ENCODE results near the gene WDR90.
A peak's percentile ranks its signal among the peaks of the same experiment; 100 is the strongest.

The WDR90 gene

GRCh38 chr16:667780-668518, 18.8 kb downstream of the WDR90 start, which contains the start of gene RHOT2:
Gene RHOT2, plus strand, starts transcription at chr16:668132. Its CDS starts 68 bp downstream, at chr16:668200.
- no peaks in the 10 kb centered on the region for H3K9me3 ChIP-seq (ENCODE audit: control insufficient read depth, insufficient read depth, low read depth, low read length)
- peaks cover 0 to 60% of the 10 kb centered on the region in 2 experiments; a peak in 2 of 3 replicates for H3K36me3 ChIP-seq (ENCODE audit: control insufficient read depth in 2 of 2, insufficient read depth in 1 of 2, low read length in 2 of 2)
- peak within 1 kb of the TSS; percentile 90 for H3K4me3 ChIP-seq (ENCODE audit: low read depth, low read length)
- H3K4me1 ChIP-seq (ENCODE audit: control insufficient read depth, insufficient read depth, low read length), result no peaks in the 10 kb centered on the region
- peak within 1 kb of the TSS; percentile 92 for H3K27ac ChIP-seq (ENCODE audit: extremely low read depth, low read depth, low read length)
- CTCF ChIA-PET, result interaction anchor here (0.7 to 1.8 kb wide), 6 partner anchors 9 to 91 kb away, joined by 3 to 7 read pairs (median 4); no protein-coding TSS in a partner anchor
- POLR2A ChIA-PET, result interaction anchor here (0.8 to 6.7 kb wide), 6 partner anchors 9 to 96 kb away, joined by 3 to 57 read pairs (median 6); partner anchors contain the start of genes JMJD8, RHBDL1, STUB1 and WDR90
- no peak for TF ChIP-seq ZSCAN18 (tag by site-specific recombination; IDR thresholded peaks at IDR 0.05)
- TF ChIP-seq ZBTB21 (tag by site-specific recombination; IDR thresholded peaks at IDR 0.05), result no peak
- TF ChIP-seq, protein P1, sequence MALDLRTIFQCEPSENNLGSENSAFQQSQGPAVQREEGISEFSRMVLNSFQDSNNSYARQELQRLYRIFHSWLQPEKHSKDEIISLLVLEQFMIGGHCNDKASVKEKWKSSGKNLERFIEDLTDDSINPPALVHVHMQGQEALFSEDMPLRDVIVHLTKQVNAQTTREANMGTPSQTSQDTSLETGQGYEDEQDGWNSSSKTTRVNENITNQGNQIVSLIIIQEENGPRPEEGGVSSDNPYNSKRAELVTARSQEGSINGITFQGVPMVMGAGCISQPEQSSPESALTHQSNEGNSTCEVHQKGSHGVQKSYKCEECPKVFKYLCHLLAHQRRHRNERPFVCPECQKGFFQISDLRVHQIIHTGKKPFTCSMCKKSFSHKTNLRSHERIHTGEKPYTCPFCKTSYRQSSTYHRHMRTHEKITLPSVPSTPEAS (tag by site-specific recombination; IDR thresholded peaks at IDR 0.05), result no peak
- TF ChIP-seq, protein P2, sequence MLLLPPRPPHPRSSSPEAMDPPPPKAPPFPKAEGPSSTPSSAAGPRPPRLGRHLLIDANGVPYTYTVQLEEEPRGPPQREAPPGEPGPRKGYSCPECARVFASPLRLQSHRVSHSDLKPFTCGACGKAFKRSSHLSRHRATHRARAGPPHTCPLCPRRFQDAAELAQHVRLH (tag by site-specific recombination; IDR thresholded peaks at IDR 0.05), result peak; percentile 99
- no peak for TF ChIP-seq ZNF560 (tag by site-specific recombination; IDR thresholded peaks at IDR 0.05; ENCODE audit: borderline replicate concordance)
- no peak for TF ChIP-seq ZNF571 (tag by site-specific recombination; IDR thresholded peaks at IDR 0.05)
- TF ChIP-seq, protein P3, sequence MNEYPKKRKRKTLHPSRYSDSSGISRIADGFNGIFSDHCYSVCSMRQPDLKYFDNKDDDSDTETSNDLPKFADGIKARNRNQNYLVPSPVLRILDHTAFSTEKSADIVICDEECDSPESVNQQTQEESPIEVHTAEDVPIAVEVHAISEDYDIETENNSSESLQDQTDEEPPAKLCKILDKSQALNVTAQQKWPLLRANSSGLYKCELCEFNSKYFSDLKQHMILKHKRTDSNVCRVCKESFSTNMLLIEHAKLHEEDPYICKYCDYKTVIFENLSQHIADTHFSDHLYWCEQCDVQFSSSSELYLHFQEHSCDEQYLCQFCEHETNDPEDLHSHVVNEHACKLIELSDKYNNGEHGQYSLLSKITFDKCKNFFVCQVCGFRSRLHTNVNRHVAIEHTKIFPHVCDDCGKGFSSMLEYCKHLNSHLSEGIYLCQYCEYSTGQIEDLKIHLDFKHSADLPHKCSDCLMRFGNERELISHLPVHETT (tag by site-specific recombination; IDR thresholded peaks at IDR 0.05), result no peak
- TF ChIP-seq ZNF133 (tag by site-specific recombination; IDR thresholded peaks at IDR 0.05), result no peak
- TF ChIP-seq, protein P4, sequence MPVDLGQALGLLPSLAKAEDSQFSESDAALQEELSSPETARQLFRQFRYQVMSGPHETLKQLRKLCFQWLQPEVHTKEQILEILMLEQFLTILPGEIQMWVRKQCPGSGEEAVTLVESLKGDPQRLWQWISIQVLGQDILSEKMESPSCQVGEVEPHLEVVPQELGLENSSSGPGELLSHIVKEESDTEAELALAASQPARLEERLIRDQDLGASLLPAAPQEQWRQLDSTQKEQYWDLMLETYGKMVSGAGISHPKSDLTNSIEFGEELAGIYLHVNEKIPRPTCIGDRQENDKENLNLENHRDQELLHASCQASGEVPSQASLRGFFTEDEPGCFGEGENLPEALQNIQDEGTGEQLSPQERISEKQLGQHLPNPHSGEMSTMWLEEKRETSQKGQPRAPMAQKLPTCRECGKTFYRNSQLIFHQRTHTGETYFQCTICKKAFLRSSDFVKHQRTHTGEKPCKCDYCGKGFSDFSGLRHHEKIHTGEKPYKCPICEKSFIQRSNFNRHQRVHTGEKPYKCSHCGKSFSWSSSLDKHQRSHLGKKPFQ (tag by site-specific recombination; IDR thresholded peaks at IDR 0.05), result no peak
- TF ChIP-seq ZNF433 (tag by site-specific recombination; IDR thresholded peaks at IDR 0.05; ENCODE audit: low read depth), result no peak
- TF ChIP-seq ZBTB8A (tag by site-specific recombination; IDR thresholded peaks at IDR 0.05), result peak; percentile 34; the same call in 1 of the 2 replicates
- TF ChIP-seq ZNF121 (tag by site-specific recombination; IDR thresholded peaks at IDR 0.05), result no peak
- TF ChIP-seq ZNF221 (tag by site-specific recombination; IDR thresholded peaks at IDR 0.05; ENCODE audit: borderline replicate concordance), result no peak; the same call in 1 of the 2 replicates
- TF ChIP-seq ZNF423 (tag by site-specific recombination; IDR thresholded peaks at IDR 0.05), result no peak
- TF ChIP-seq ZIC2 (tag by site-specific recombination; IDR thresholded peaks at IDR 0.05), result no peak; the same call in 1 of the 2 replicates
- TF ChIP-seq ZSCAN30 (tag by site-specific recombination; IDR thresholded peaks at IDR 0.05), result peak; percentile 97
- TF ChIP-seq ZNF555 (tag by site-specific recombination; conservative IDR thresholded peaks at IDR 0.05), result no peak
- TF ChIP-seq ZNF791 (tag by site-specific recombination; IDR thresholded peaks at IDR 0.05), result no peak
- TF ChIP-seq ZNF549 (tag by site-specific recombination; IDR thresholded peaks at IDR 0.05), result no peak
- no peak for TF ChIP-seq ZNF211 (tag by site-specific recombination; IDR thresholded peaks at IDR 0.05; ENCODE audit: low read depth)
- TF ChIP-seq, protein P5, sequence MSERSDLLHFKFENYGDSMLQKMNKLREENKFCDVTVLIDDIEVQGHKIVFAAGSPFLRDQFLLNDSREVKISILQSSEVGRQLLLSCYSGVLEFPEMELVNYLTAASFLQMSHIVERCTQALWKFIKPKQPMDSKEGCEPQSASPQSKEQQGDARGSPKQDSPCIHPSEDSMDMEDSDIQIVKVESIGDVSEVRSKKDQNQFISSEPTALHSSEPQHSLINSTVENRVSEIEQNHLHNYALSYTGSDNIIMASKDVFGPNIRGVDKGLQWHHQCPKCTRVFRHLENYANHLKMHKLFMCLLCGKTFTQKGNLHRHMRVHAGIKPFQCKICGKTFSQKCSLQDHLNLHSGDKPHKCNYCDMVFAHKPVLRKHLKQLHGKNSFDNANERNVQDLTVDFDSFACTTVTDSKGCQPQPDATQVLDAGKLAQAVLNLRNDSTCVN (tag by site-specific recombination; optimal IDR thresholded peaks at IDR 0.05), result peak; percentile 78
- TF ChIP-seq ZNF521 (tag by site-specific recombination; IDR thresholded peaks at IDR 0.05), result no peak
- TF ChIP-seq ZEB2 (tag by site-specific recombination; IDR thresholded peaks at IDR 0.05), result 0 out of 2 replicates have a peak, but pooled peaks have one; percentile 10
- TF ChIP-seq ZNF140 (tag by site-specific recombination; IDR thresholded peaks at IDR 0.05), result no peak
- no peak for TF ChIP-seq OVOL3 (tag by site-specific recombination; IDR thresholded peaks at IDR 0.05)
- TF ChIP-seq ZFP3 (tag by site-specific recombination; IDR thresholded peaks at IDR 0.05; ENCODE audit: low read depth), result no peak

All from HEK293 (cell line).